Karpas-422 (cell line): ENCODE measurements around the gene CD200R1. TPM values are rescaled to one million over a fixed set of nuclear protein-coding genes. Genes with fewer than 3 reads are reported as not detected.

Experiments used
- DNase-seq: peaks from one replicate; pipeline ENCODE4 v3.0.0-alpha.2; 2015
- H2AFZ ChIP-seq: fragments of 200-600 bp; sonication (generic); 2 replicates; pipeline ENCODE4 v1.6.1; 2014; ENCODE audit warnings: antibody characterized with exemption, low read length, mixed read lengths
- H3K27ac ChIP-seq: fragments of 200-600 bp; sonication (generic); 2 replicates; pipeline ENCODE4 v1.5.1; 2014; ENCODE audit warnings: mild to moderate bottlenecking, low read length, moderate library complexity
- H3K27me3 ChIP-seq: fragments of 200-600 bp; sonication (generic); 2 replicates; pipeline ENCODE4 v1.6.1; 2014; ENCODE audit warnings: low read length, mixed read lengths
- H3K36me3 ChIP-seq: fragments of 200-600 bp; sonication (generic); 2 replicates; pipeline ENCODE4 v1.6.1; 2014; ENCODE audit warnings: low read length, mixed read lengths; ENCODE audit not compliant: insufficient read depth
- H3K4me1 ChIP-seq: fragments of 200-600 bp; sonication (generic); 2 replicates; pipeline ENCODE4 v1.6.1; 2014; ENCODE audit warnings: mild to moderate bottlenecking, low read length, mixed read lengths
- H3K4me2 ChIP-seq: fragments of 200-600 bp; sonication (generic); 2 replicates; pipeline ENCODE4 v1.6.1; 2014; ENCODE audit warnings: low read length, low read depth, mild to moderate bottlenecking; ENCODE audit not compliant: poor library complexity, severe bottlenecking
- H3K4me3 ChIP-seq: fragments of 200-600 bp; sonication (generic); 2 replicates; pipeline ENCODE4 v1.5.1; 2014; ENCODE audit warnings: mild to moderate bottlenecking, antibody characterized with exemption, low read length, mixed read lengths
- H3K79me2 ChIP-seq: fragments of 200-600 bp; sonication (generic); 2 replicates; pipeline ENCODE4 v1.6.1; 2014; ENCODE audit warnings: mild to moderate bottlenecking, low read length, mixed read lengths
- H3K9ac ChIP-seq: fragments of 200-600 bp; sonication (generic); 2 replicates; pipeline ENCODE4 v1.6.0; 2014; ENCODE audit warnings: low read length
- H3K9me2 ChIP-seq: fragments of 200-600 bp; sonication (generic), shearing (Covaris generic); replicated peaks from 2 replicates; pipeline ENCODE4 v1.6.0; 2014; ENCODE audit warnings: mild to moderate bottlenecking, low read length, moderate library complexity; ENCODE audit not compliant: insufficient read depth
- H3K9me3 ChIP-seq: fragments of 300-700, 200-600 bp; sonication (generic); 2 replicates; pipeline ENCODE4 v1.6.1; 2014; ENCODE audit warnings: low read length, mixed read lengths
- H4K20me1 ChIP-seq: fragments of 200-600 bp; sonication (generic); 2 replicates; pipeline ENCODE4 v1.6.1; 2014; ENCODE audit warnings: mild to moderate bottlenecking, antibody characterized with exemption, low read length, low read depth; ENCODE audit not compliant: insufficient read depth
- total RNA-seq: library from RNA; depleted of rRNA; stranded (reverse); fragments of >200 nt; shearing (Covaris generic); gene quantifications from 2 replicates; pipeline ENCODE4 v1.2.3, GENCODE V29; 2014; ENCODE audit warnings: low replicate concordance

CD200R1 gene
- total RNA-seq, 1 experiment from 2014 or later = not detected

- H2AFZ ChIP-seq = no peak overlapping the region
- no peaks in the 10 kb centered on the region for H3K36me3 ChIP-seq
- no peaks in the 10 kb centered on the region for H3K27me3 ChIP-seq
- no peak overlapping the region for H3K9ac ChIP-seq
- H3K4me2 ChIP-seq = no peak overlapping the region
- no peaks in the 10 kb centered on the region for H3K9me3 ChIP-seq
- H4K20me1 ChIP-seq = no peaks in the 10 kb centered on the region
- H3K4me3 ChIP-seq = no peak overlapping the region
- no peaks in the 10 kb centered on the region for H3K9me2 ChIP-seq
- no peaks in the 10 kb centered on the region for H3K4me1 ChIP-seq
- no peak for DNase-seq
- H3K27ac ChIP-seq = no peak overlapping the region
- no peaks in the 10 kb centered on the region for H3K79me2 ChIP-seq
These were observed 7.1 kb downstream of the CD200R1 start for GRCh38 chr3:112967828-112968227.

DNA sequence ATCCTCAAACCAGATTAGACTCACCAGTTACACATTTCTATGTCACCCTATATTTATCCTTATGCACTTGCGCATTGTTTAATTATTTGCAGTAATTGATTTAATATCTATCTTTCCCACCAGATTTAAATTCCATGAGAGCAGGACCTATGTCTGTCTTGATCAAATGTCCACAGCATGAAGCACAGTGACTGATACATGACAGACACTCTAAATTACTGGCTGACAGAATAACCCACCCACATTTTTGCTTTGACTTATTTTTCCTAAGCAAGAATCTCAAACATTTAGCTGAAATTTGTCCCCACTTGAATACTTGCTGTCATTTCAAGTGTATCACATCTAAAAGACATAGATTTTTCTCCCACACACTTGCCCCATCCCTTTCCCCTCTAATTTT lies 7.5 kb downstream of the CD200R1 start:
- no peak overlapping the region for H3K27ac ChIP-seq
- no peak overlapping the region for H3K4me3 ChIP-seq
- H3K4me2 ChIP-seq = no peak overlapping the region
- H3K9ac ChIP-seq = no peak overlapping the region
- no peak for DNase-seq
- H4K20me1 ChIP-seq = no peaks in the 10 kb centered on the region
- no peak overlapping the region for H2AFZ ChIP-seq
- H3K36me3 ChIP-seq = no peaks in the 10 kb centered on the region
- H3K79me2 ChIP-seq = no peaks in the 10 kb centered on the region
- H3K9me2 ChIP-seq = no peaks in the 10 kb centered on the region
- H3K9me3 ChIP-seq = no peaks in the 10 kb centered on the region
- no peaks in the 10 kb centered on the region for H3K4me1 ChIP-seq
- no peaks in the 10 kb centered on the region for H3K27me3 ChIP-seq

- DNase-seq = no peak
- no peak overlapping the region for H3K27ac ChIP-seq
- no peak overlapping the region for H3K4me3 ChIP-seq
- no peaks in the 10 kb centered on the region for H4K20me1 ChIP-seq
- H2AFZ ChIP-seq = no peak overlapping the region
- no peak overlapping the region for H3K9ac ChIP-seq
- H3K79me2 ChIP-seq = no peaks in the 10 kb centered on the region
- no peaks in the 10 kb centered on the region for H3K36me3 ChIP-seq
- H3K4me2 ChIP-seq = no peak overlapping the region
- H3K27me3 ChIP-seq = no peaks in the 10 kb centered on the region
- no peaks in the 10 kb centered on the region for H3K9me3 ChIP-seq
- H3K4me1 ChIP-seq = no peaks in the 10 kb centered on the region
- H3K9me2 ChIP-seq = no peaks in the 10 kb centered on the region
These were observed 8.3 kb downstream of the CD200R1 start for GRCh38 chr3:112966633-112967032.

DNA sequence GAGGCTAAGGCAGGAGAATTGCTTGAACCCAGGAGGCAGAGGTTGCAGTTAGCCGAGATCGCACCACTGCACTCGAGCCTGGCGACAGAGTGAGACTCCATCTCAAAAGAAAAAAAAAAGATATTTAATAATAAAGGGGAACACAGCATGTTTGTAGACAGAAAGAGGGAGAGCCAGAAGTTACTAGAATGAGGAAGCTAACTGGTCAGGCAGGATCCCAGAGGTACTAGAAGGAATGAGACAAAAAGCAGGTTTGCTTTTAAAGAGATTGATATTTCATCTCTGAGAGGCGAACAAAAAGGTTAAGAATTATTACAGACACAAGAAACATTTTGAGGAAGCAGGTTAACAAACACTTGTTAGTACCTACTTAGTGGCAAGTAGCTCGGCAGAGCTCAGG lies 9.2 kb downstream of the CD200R1 start:
- Histone ChIP-seq H3K4me3 (no peak overlapping the region), H3K4me2 (no peak overlapping the region), H3K79me2 (no peaks in the 10 kb centered on the region)

DNA sequence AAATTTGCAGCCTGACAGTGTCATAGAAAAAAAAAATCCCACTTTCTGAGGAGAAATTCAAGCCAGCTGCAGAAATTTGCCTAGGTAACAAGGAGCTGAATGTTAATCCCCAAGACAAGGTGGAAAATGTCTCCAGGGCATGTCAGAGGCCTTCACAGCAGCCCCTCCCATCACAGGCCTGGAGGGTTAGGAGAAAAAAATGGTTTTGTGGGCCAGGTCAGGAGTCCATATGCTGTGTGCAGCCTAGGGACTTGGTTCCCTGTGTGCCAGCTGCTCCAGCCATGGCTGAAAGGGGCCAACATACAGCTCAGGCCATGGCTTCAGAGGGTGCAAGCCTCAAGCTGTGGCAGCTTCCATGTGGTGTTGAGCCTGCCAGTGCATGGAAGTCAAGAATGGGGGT lies 11.2 kb downstream of the CD200R1 start:
- Histone ChIP-seq H3K36me3 (no peaks in the 10 kb centered on the region), H3K9me3 (no peaks in the 10 kb centered on the region), H3K4me1 (no peaks in the 10 kb centered on the region), H3K9me2 (no peaks in the 10 kb centered on the region), H3K4me3 (no peak overlapping the region), H2AFZ (no peak overlapping the region), H3K9ac (no peak overlapping the region), H3K27me3 (no peaks in the 10 kb centered on the region), H3K79me2 (no peaks in the 10 kb centered on the region), H3K27ac (no peak overlapping the region), H4K20me1 (no peaks in the 10 kb centered on the region), H3K4me2 (no peak overlapping the region)
- DNase-seq = no peak

More for the DNA sequence above, 9.2 kb downstream of the CD200R1 start:
- H3K9ac ChIP-seq = no peak overlapping the region
- no peaks in the 10 kb centered on the region for H3K27me3 ChIP-seq
- H2AFZ ChIP-seq = no peak overlapping the region
- DNase-seq = no peak
- H3K27ac ChIP-seq = no peak overlapping the region
- H4K20me1 ChIP-seq = no peaks in the 10 kb centered on the region
- H3K9me2 ChIP-seq = no peaks in the 10 kb centered on the region
- H3K36me3 ChIP-seq = no peaks in the 10 kb centered on the region
- H3K4me1 ChIP-seq = no peaks in the 10 kb centered on the region
- H3K9me3 ChIP-seq = no peaks in the 10 kb centered on the region

DNA sequence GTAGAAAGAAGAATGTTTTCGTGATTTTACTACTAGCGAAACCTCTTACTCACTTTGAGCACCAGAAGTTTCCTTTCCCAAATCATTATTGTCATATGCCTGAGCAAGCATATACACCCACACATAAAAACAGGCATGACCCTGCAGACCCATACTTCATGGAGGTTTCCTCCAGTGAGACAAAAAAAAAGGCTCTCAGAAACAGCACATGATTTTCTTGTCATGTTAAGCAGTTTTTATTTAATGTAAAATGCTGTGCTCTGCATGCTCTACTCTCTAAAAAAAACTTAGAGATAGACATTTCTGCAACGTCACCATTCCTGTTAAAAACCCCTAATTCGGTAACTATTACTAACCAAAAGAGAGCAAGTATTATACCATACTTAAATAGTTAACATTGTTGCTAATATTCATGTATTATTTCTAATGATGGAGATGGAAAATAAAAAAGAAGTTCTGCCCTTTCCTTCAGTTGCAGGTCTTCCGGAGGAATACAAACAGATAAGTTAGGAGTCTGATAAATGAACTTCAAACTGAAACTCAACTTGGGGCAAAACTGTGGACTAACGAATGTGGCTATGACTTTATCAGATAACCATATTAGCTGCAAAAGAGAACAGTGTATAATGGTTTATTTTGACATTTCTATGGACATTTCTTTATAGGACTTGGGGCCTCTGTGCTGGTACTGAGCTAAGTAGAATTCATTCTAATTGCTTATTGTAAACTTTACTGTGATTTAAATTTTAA lies 15.9 kb downstream of the CD200R1 start:
- Histone ChIP-seq H3K36me3 (no peaks in the 10 kb centered on the region), H3K4me2 (no peak overlapping the region), H3K9me3 (peaks cover 3% of the 10 kb centered on the region; the same call in 1 of the 2 replicates), H3K79me2 (no peaks in the 10 kb centered on the region), H3K27ac (no peak overlapping the region), H4K20me1 (no peaks in the 10 kb centered on the region), H2AFZ (no peak overlapping the region), H3K9ac (no peak overlapping the region), H3K9me2 (no peaks in the 10 kb centered on the region), H3K4me1 (no peaks in the 10 kb centered on the region), H3K27me3 (peaks cover 6% of the 10 kb centered on the region; the same call in 1 of the 2 replicates), H3K4me3 (no peak overlapping the region)
- DNase-seq = no peak

- Histone ChIP-seq H3K9me3 (peaks cover 3% of the 10 kb centered on the region; the same call in 1 of the 2 replicates), H3K4me2 (no peak overlapping the region), H3K9ac (no peak overlapping the region), H3K4me1 (no peaks in the 10 kb centered on the region), H3K79me2 (no peaks in the 10 kb centered on the region), H3K27ac (no peak overlapping the region), H3K4me3 (no peak overlapping the region), H3K9me2 (no peaks in the 10 kb centered on the region), H3K36me3 (no peaks in the 10 kb centered on the region), H3K27me3 (peaks cover 6% of the 10 kb centered on the region; the same call in 1 of the 2 replicates), H4K20me1 (no peaks in the 10 kb centered on the region), H2AFZ (no peak overlapping the region)
- no peak for DNase-seq
These were observed 18.6 kb downstream of the CD200R1 start for GRCh38 chr3:112956351-112956750.

GRCh38 chr3:112948346-112948838 lies 26.5 kb downstream of the CD200R1 start:
- Histone ChIP-seq H3K4me3 (no peak overlapping the region), H2AFZ (no peak overlapping the region), H3K9me3 (no peaks in the 10 kb centered on the region), H3K9ac (no peak overlapping the region), H3K36me3 (no peaks in the 10 kb centered on the region), H3K4me1 (no peaks in the 10 kb centered on the region), H3K4me2 (no peak overlapping the region), H3K79me2 (no peaks in the 10 kb centered on the region), H3K27me3 (no peaks in the 10 kb centered on the region), H3K9me2 (no peaks in the 10 kb centered on the region), H3K27ac (no peak overlapping the region), H4K20me1 (no peaks in the 10 kb centered on the region)
- DNase-seq = no peak
